CD8-positive, alpha-beta memory T cell (primary cell): ENCODE results near the gene PDE9A. TPM values are rescaled to one million over a fixed set of nuclear protein-coding genes. Genes with fewer than 3 reads are reported as not detected.

Experiments used
- CTCF ChIA-PET: fragments of 350-600 bp; sonication (Branson Sonifier 250); formaldehyde crosslinking; loops from one replicate; lab custom pipeline; 2021; ENCODE audit warnings: antibody characterized with exemption; lab: Charles Lee
- POLR2A ChIA-PET: fragments of 350-600 bp; sonication (Branson Sonifier 250); formaldehyde crosslinking; loops from one replicate; lab custom pipeline; 2021; ENCODE audit warnings: antibody characterized with exemption; lab: Charles Lee
- DNase-seq, 5 donors: peaks; one replicate each; pipeline versions ENCODE4 v3.0.0 to v3.0.0-alpha.2; 2020 to 2022; ENCODE audit warnings: mixed read lengths in 1 of 5
- H3K27ac ChIP-seq: one replicate; pipeline ENCODE4 v1.7.0; 2013; ENCODE audit warnings: low read depth, mild to moderate bottlenecking, low read length, moderate library complexity
- H3K27me3 ChIP-seq: 2 replicates; pipeline ENCODE4 v1.7.0; 2013; ENCODE audit warnings: low read length, mild to moderate bottlenecking; ENCODE audit not compliant: insufficient read depth, poor library complexity, severe bottlenecking
- H3K36me3 ChIP-seq: 2 replicates; pipeline ENCODE4 v1.7.0; 2013; ENCODE audit warnings: mild to moderate bottlenecking, low read length, moderate library complexity; ENCODE audit not compliant: insufficient read depth
- H3K4me1 ChIP-seq: 2 replicates; pipeline ENCODE4 v1.7.0; 2013; ENCODE audit warnings: mild to moderate bottlenecking, low read length, moderate library complexity; ENCODE audit not compliant: insufficient read depth
- H3K4me3 ChIP-seq: 2 replicates; pipeline ENCODE4 v1.7.0; 2013; ENCODE audit warnings: mild to moderate bottlenecking, low read length
- H3K9me3 ChIP-seq: 2 replicates; pipeline ENCODE4 v1.7.0; 2013; ENCODE audit warnings: mild to moderate bottlenecking, low read length
- H3K27ac Mint-ChIP-seq, 8 donors: one replicate each; pipeline ENCODE4 v1.8.0; 2020 to 2021; ENCODE audit warnings: mixed read lengths in 8 of 8, mild to moderate bottlenecking in 6 of 8, inconsistent platforms in 3 of 8, moderate library complexity in 3 of 8
- H3K27me3 Mint-ChIP-seq, 2 donors: one replicate each; pipeline ENCODE4 v1.8.0; 2020 to 2021; ENCODE audit warnings: mixed read lengths in 2 of 2, mild to moderate bottlenecking in 1 of 2, moderate library complexity in 1 of 2
- H3K36me3 Mint-ChIP-seq, 3 donors: one replicate each; pipeline ENCODE4 v1.8.0; 2020 to 2021; ENCODE audit warnings: mixed read lengths in 3 of 3, inconsistent platforms in 1 of 3, mild to moderate bottlenecking in 1 of 3
- H3K4me1 Mint-ChIP-seq, 3 donors: one replicate each; pipeline ENCODE4 v1.8.0; 2020 to 2021; ENCODE audit warnings: mixed read lengths in 3 of 3, inconsistent platforms in 1 of 3, mild to moderate bottlenecking in 1 of 3
- H3K4me3 Mint-ChIP-seq, 7 donors: one replicate each; pipeline ENCODE4 v1.8.0; 2020 to 2021; ENCODE audit warnings: mixed read lengths in 7 of 7, mild to moderate bottlenecking in 6 of 7, moderate library complexity in 4 of 7, inconsistent platforms in 2 of 7
- H3K9me3 Mint-ChIP-seq, 5 donors: one replicate each; pipeline ENCODE4 v1.8.0; 2020 to 2022; ENCODE audit warnings: mixed read lengths in 5 of 5, mild to moderate bottlenecking in 3 of 5, moderate library complexity in 2 of 5, inconsistent platforms in 1 of 5
- polyA plus RNA-seq: library from polyadenylated mRNA; unstranded; fragments of 300-500 nt; fragmentation: Illumina TruSeq; gene quantifications from one replicate; pipeline ENCODE4 v1.2.3, GENCODE V29; 2021
- total RNA-seq, 2 experiments: library from RNA; stranded (reverse); gene quantifications; one replicate each; pipeline ENCODE4 v1.2.3, GENCODE V29; 2021

Gene PDE9A
- total and polyA plus RNA-seq, 3 experiments from 2014 or later, result 1.5 to 2.6 (median 1.7) TPM

- Histone ChIP-seq H3K27ac (no peak overlapping the region), H3K4me3 (no peak overlapping the region), H3K4me1 (peaks cover 9% of the 10 kb centered on the region), H3K36me3 (no peaks in the 10 kb centered on the region), H3K9me3 (no peaks in the 10 kb centered on the region), H3K27me3 (no peaks in the 10 kb centered on the region)
- DNase-seq, result no peak
- Mint-ChIP-seq H3K27me3 (no peaks in the 10 kb centered on the region), H3K36me3 (no peaks in the 10 kb centered on the region), H3K4me3 (no peak overlapping the region), H3K9me3 (no peaks in the 10 kb centered on the region), H3K4me1 (no peaks in the 10 kb centered on the region), H3K27ac (no peak overlapping the region)
- CTCF ChIA-PET, result no interaction called here
- POLR2A ChIA-PET, result no interaction called here
These were observed 18.6 kb downstream of the PDE9A start for GRCh38 chr21:42671778-42672593.

- ChIA-PET CTCF (no interaction called here), POLR2A (no interaction called here)
- peaks cover 1 to 2% (median 2%) of the 10 kb centered on the region in 3 donors for H3K4me1 Mint-ChIP-seq
- no peaks in the 10 kb centered on the region for H3K27me3 ChIP-seq
- H3K27me3 Mint-ChIP-seq, result no peaks in the 10 kb centered on the region
- DNase-seq, result no peak
- H3K27ac ChIP-seq, result no peak overlapping the region
- H3K4me3 ChIP-seq, result no peak overlapping the region
- no peaks in the 10 kb centered on the region for H3K9me3 ChIP-seq
- no peaks in the 10 kb centered on the region for H3K9me3 Mint-ChIP-seq
- no peak overlapping the region for H3K4me3 Mint-ChIP-seq
- no peaks in the 10 kb centered on the region for H3K36me3 Mint-ChIP-seq
- peaks cover 11% of the 10 kb centered on the region for H3K4me1 ChIP-seq
- no peaks in the 10 kb centered on the region for H3K36me3 ChIP-seq
- H3K27ac Mint-ChIP-seq, result no peak overlapping the region
These were observed 19.5 kb downstream of the PDE9A start for GRCh38 chr21:42672699-42673458.

GRCh38 chr21:42673633-42674328, 20.4 kb downstream of the PDE9A start:
- Histone ChIP-seq H3K4me1 (peaks cover 19% of the 10 kb centered on the region), H3K27me3 (peaks cover 4% of the 10 kb centered on the region), H3K4me3 (no peak overlapping the region), H3K36me3 (no peaks in the 10 kb centered on the region), H3K27ac (no peak overlapping the region), H3K9me3 (no peaks in the 10 kb centered on the region)
- no peaks in the 10 kb centered on the region for H3K36me3 Mint-ChIP-seq
- no peak overlapping the region for H3K27ac Mint-ChIP-seq
- H3K9me3 Mint-ChIP-seq, result no peaks in the 10 kb centered on the region
- CTCF ChIA-PET, result no interaction called here
- no peak overlapping the region for H3K4me3 Mint-ChIP-seq
- POLR2A ChIA-PET, result interaction anchor here (0.6 kb wide), 1 partner anchor 133 kb away, joined by 4 read pairs; no protein-coding TSS in a partner anchor
- peaks cover 6% of the 10 kb centered on the region in 2 donors for H3K27me3 Mint-ChIP-seq
- no peak for DNase-seq
- H3K4me1 Mint-ChIP-seq, result peaks cover 8 to 10% (median 10%) of the 10 kb centered on the region in 3 donors

- POLR2A ChIA-PET, result interaction anchor here (0.6 kb wide), 1 partner anchor 133 kb away, joined by 4 read pairs; no protein-coding TSS in a partner anchor
- H3K27me3 Mint-ChIP-seq, result peaks cover 6 to 8% of the 10 kb centered on the region in 2 donors
- CTCF ChIA-PET, result no interaction called here
These were observed 21.0 kb downstream of the PDE9A start for GRCh38 chr21:42674351-42674940.

GRCh38 chr21:42675403-42675802, 22.0 kb downstream of the PDE9A start:
- peaks cover 8 to 10% (median 10%) of the 10 kb centered on the region in 3 donors for H3K4me1 Mint-ChIP-seq
- H3K9me3 Mint-ChIP-seq, result no peaks in the 10 kb centered on the region
- Histone ChIP-seq H3K27ac (no peak overlapping the region), H3K4me3 (no peak overlapping the region), H3K4me1 (peaks cover 16% of the 10 kb centered on the region), H3K27me3 (peaks cover 4% of the 10 kb centered on the region), H3K9me3 (no peaks in the 10 kb centered on the region), H3K36me3 (no peaks in the 10 kb centered on the region)
- H3K36me3 Mint-ChIP-seq, result no peaks in the 10 kb centered on the region
- POLR2A ChIA-PET, result no interaction called here
- DNase-seq, result no peak
- H3K27me3 Mint-ChIP-seq, result peaks cover 6 to 9% of the 10 kb centered on the region in 2 donors
- no peak overlapping the region for H3K4me3 Mint-ChIP-seq
- CTCF ChIA-PET, result no interaction called here
- no peak overlapping the region for H3K27ac Mint-ChIP-seq

More at GRCh38 chr21:42674351-42674940, 21.0 kb downstream of the PDE9A start:
- Mint-ChIP-seq H3K9me3 (no peaks in the 10 kb centered on the region), H3K36me3 (no peaks in the 10 kb centered on the region), H3K27ac (no peak overlapping the region), H3K4me1 (peaks cover 8 to 10% (median 10%) of the 10 kb centered on the region in 3 donors), H3K4me3 (no peak overlapping the region)
- Histone ChIP-seq H3K27ac (no peak overlapping the region), H3K4me3 (no peak overlapping the region), H3K9me3 (no peaks in the 10 kb centered on the region), H3K4me1 (peaks cover 19% of the 10 kb centered on the region), H3K27me3 (peaks cover 4% of the 10 kb centered on the region), H3K36me3 (no peaks in the 10 kb centered on the region)
- DNase-seq, result no peak

GRCh38 chr21:42676808-42677207, 23.4 kb downstream of the PDE9A start:
- ChIA-PET CTCF (no interaction called here), POLR2A (no interaction called here)
- no peaks in the 10 kb centered on the region for H3K36me3 Mint-ChIP-seq

GRCh38 chr21:42677339-42678321, 24.2 kb downstream of the PDE9A start:
- Mint-ChIP-seq H3K9me3 (no peaks in the 10 kb centered on the region), H3K4me3 (no peak overlapping the region), H3K4me1 (peaks cover 24 to 30% (median 28%) of the 10 kb centered on the region in 3 donors), H3K36me3 (no peaks in the 10 kb centered on the region), H3K27me3 (peaks cover 8 to 12% of the 10 kb centered on the region in 2 donors), H3K27ac (peak overlapping the region in 1 of 8 donors; percentile 22)
- Histone ChIP-seq H3K4me3 (no peak overlapping the region), H3K36me3 (no peaks in the 10 kb centered on the region), H3K4me1 (peaks cover 31% of the 10 kb centered on the region), H3K27ac (no peak overlapping the region), H3K9me3 (no peaks in the 10 kb centered on the region), H3K27me3 (peaks cover 4% of the 10 kb centered on the region)
- ChIA-PET POLR2A (no interaction called here), CTCF (no interaction called here)
- DNase-seq, result peak in 1 of 5 donors; percentile 19

More at GRCh38 chr21:42676808-42677207, 23.4 kb downstream of the PDE9A start:
- Histone ChIP-seq H3K4me1 (peaks cover 22% of the 10 kb centered on the region), H3K9me3 (no peaks in the 10 kb centered on the region), H3K36me3 (no peaks in the 10 kb centered on the region), H3K27ac (no peak overlapping the region), H3K4me3 (no peak overlapping the region), H3K27me3 (peaks cover 4% of the 10 kb centered on the region)
- Mint-ChIP-seq H3K4me1 (peaks cover 17 to 22% (median 20%) of the 10 kb centered on the region in 3 donors), H3K4me3 (no peak overlapping the region), H3K27ac (no peak overlapping the region), H3K9me3 (no peaks in the 10 kb centered on the region), H3K27me3 (peaks cover 6 to 12% of the 10 kb centered on the region in 2 donors)
- DNase-seq, result peak in 1 of 5 donors; percentile 15
